Pancreas (tissue), 10 donors: ENCODE results near the gene GRK5. TPM values are rescaled to one million over a fixed set of nuclear protein-coding genes. Genes with fewer than 3 reads are reported as not detected.

Experiments
- ATAC-seq, 4 donors: fragments of 200-7000 bp; cut with Tn5 transposase; one replicate each; pipeline versions ENCODE4 v1.8.0 to v1.9.1; 2020; ENCODE audit warnings: mild to moderate bottlenecking in 4 of 4, moderate library complexity in 4 of 4
- DNase-seq, 6 donors: peaks; one replicate each; pipeline ENCODE4 v3.0.0-alpha.2; 2020
- FAIRE-seq: peaks from 2 replicates; lab custom pipeline; 2012; peaks lifted over from hg19 to GRCh38; lab: Jason Lieb, UNC
- H3K27ac ChIP-seq, 4 donors: fragments of 200-600 bp; sonication (generic); 1 replicate in 3 of 4; 2 replicates in 1 of 4; pipeline versions ENCODE4 v1.5.0 to v1.8.0; 2020
- H3K27me3 ChIP-seq, 4 donors: fragments of 200-600 bp; one replicate each; pipeline ENCODE4 v1.8.0; 2021
- H3K36me3 ChIP-seq, 3 donors: fragments of 200-600 bp; sonication (generic) in 1 of 3; one replicate each; pipeline versions ENCODE4 v1.5.0 to v1.8.0; 2020 to 2021
- H3K4me1 ChIP-seq, 3 donors: fragments of 200-600 bp; one replicate each; pipeline ENCODE4 v1.8.0; 2021
- H3K4me3 ChIP-seq, 4 donors: fragments of 200-600 bp; sonication (generic) in 2 of 4; one replicate each; pipeline versions ENCODE4 v1.5.0 to v1.8.0; 2020 to 2021
- H3K9me3 ChIP-seq, 4 donors: fragments of 200-600 bp; one replicate each; pipeline ENCODE4 v1.8.0; 2021
- WGBS, 2 donors: extraction: QIAGEN DNeasy Blood & Tissue Kit; methylation state at CpG; one replicate each; pipeline ENCODE4 v1.1.7; 2013; 5-methylcytosine and 5-hydroxymethylcytosine counted together
- intact Hi-C, 3 donors: fragments of 100-400 bp; cut with DNase I; formaldehyde crosslinking; loops; one replicate each; pipeline versions ENCODE4 v1.11.1 to v1.14.2; 2022
- polyA plus RNA-seq, 2 donors: library from polyadenylated mRNA; stranded (reverse); fragments of 200-250 nt; gene quantifications; one replicate each; pipeline ENCODE4 v1.2.3, GENCODE V29; 2013
- total RNA-seq, 6 donors: library from RNA; stranded (reverse); fragmentation: NEBNext Ultra II Directional in 4 of 6; extraction: Animal tissue kit (Norgen Biotek cat#: 25700) in 4 of 6; gene quantifications; one replicate each; pipeline versions ENCODE4 v1.2.1 to v1.2.4, GENCODE V29; 2021 to 2023
- TF ChIP-seq, protein P1 (sequence below), 4 donors: fragments of 200-600 bp; sonication (generic) in 3 of 4; IDR thresholded peaks; one replicate each; pipeline versions ENCODE4 v1.5.0 to v1.8.0; 2021; ENCODE audit warnings: antibody characterized with exemption in 4 of 4
- donor health status: healthy with polysubstance abuse.
- donor health status: DM: no; HTN: no; CAD: no; lungs with moderate emphysema.
- donor health status: DM: no; HTN: no; CAD: no.
- donor health status: control.
- donor health status: control.
- donor health status: Bipolar disorder and iron deficiency.
- donor health status: DM: yes; HTN: yes; CAD: no.
- donor health status: DM: no; HTN: no; CAD: no.
- donor health status: DM: no; HTN: no; CAD: no.
- donor health status: DM: yes; HTN: yes; CAD: no.

Gene GRK5
- total and polyA plus RNA-seq, 8 donors = 1.4 to 6.0 (median 2.5) TPM

GRCh38 chr10:119456435-119456810, 249.1 kb downstream of the GRK5 start:
- Histone ChIP-seq H3K4me3 (no peak overlapping the region), H3K4me1 (no peaks in the 10 kb centered on the region), H3K9me3 (no peaks in the 10 kb centered on the region), H3K27me3 (no peaks in the 10 kb centered on the region), H3K27ac (no peak overlapping the region), H3K36me3 (no peaks in the 10 kb centered on the region)
- TF ChIP-seq, protein P1, sequence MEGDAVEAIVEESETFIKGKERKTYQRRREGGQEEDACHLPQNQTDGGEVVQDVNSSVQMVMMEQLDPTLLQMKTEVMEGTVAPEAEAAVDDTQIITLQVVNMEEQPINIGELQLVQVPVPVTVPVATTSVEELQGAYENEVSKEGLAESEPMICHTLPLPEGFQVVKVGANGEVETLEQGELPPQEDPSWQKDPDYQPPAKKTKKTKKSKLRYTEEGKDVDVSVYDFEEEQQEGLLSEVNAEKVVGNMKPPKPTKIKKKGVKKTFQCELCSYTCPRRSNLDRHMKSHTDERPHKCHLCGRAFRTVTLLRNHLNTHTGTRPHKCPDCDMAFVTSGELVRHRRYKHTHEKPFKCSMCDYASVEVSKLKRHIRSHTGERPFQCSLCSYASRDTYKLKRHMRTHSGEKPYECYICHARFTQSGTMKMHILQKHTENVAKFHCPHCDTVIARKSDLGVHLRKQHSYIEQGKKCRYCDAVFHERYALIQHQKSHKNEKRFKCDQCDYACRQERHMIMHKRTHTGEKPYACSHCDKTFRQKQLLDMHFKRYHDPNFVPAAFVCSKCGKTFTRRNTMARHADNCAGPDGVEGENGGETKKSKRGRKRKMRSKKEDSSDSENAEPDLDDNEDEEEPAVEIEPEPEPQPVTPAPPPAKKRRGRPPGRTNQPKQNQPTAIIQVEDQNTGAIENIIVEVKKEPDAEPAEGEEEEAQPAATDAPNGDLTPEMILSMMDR (IDR thresholded peaks at IDR 0.05) = no peak
- WGBS, 2 donors = 76 to 77% methylated on average over 7 of the region's 7 CpGs
- no peak for FAIRE-seq
- no peak for ATAC-seq
- no peak for DNase-seq
- intact Hi-C loops = no loop called here

GRCh38 chr10:119457966-119458766, 250.8 kb downstream of the GRK5 start:
- H3K9me3 ChIP-seq = no peaks in the 10 kb centered on the region
- no peaks in the 10 kb centered on the region for H3K4me1 ChIP-seq
- H3K27ac ChIP-seq = no peak overlapping the region
- TF ChIP-seq, protein P1 (IDR thresholded peaks at IDR 0.05) = no peak
- H3K4me3 ChIP-seq = no peak overlapping the region
- intact Hi-C loops = no loop called here
- H3K36me3 ChIP-seq = no peaks in the 10 kb centered on the region
- ATAC-seq (no peak), DNase-seq (no peak), FAIRE-seq (no peak)
- no peaks in the 10 kb centered on the region for H3K27me3 ChIP-seq
- WGBS, 2 donors = 90 to 92% methylated on average over 28 of the region's 28 CpGs

- no peak overlapping the region for H3K4me3 ChIP-seq
- H3K36me3 ChIP-seq = no peaks in the 10 kb centered on the region
- WGBS, 2 donors = 89 to 91% methylated on average over 17 of the region's 17 CpGs
- TF ChIP-seq, protein P1 (IDR thresholded peaks at IDR 0.05) = no peak
- intact Hi-C loops = no loop called here
- no peak for FAIRE-seq
- ATAC-seq = no peak
- H3K27me3 ChIP-seq = no peaks in the 10 kb centered on the region
- no peak overlapping the region for H3K27ac ChIP-seq
- no peak for DNase-seq
- no peaks in the 10 kb centered on the region for H3K4me1 ChIP-seq
- H3K9me3 ChIP-seq = no peaks in the 10 kb centered on the region
Observed at GRCh38 chr10:119459681-119460340, 252.4 kb downstream of the GRK5 start.

GRCh38 chr10:119460369-119461195, 253.2 kb downstream of the GRK5 start:
- no peak for DNase-seq
- intact Hi-C loops = no loop called here
- 90 to 92% methylated on average over 7 to 11 of the region's 11 CpGs for WGBS, 2 donors
- no peak for ATAC-seq
- no peak for FAIRE-seq
- Histone ChIP-seq H3K9me3 (no peaks in the 10 kb centered on the region), H3K4me3 (no peak overlapping the region), H3K27me3 (no peaks in the 10 kb centered on the region), H3K36me3 (no peaks in the 10 kb centered on the region), H3K4me1 (no peaks in the 10 kb centered on the region), H3K27ac (no peak overlapping the region)
- TF ChIP-seq, protein P1 (IDR thresholded peaks at IDR 0.05) = no peak
